Natural killer cell treated with Interleukin-12 subunit alpha and Interleukin-12 subunit beta and Interleukin-15 and Interleukin-18, amount 100 ng/mL, for 72 hours (primary cell): ENCODE results near the gene PHACTR3. TPM values are rescaled to one million over a fixed set of nuclear protein-coding genes. Genes with fewer than 3 reads are reported as not detected.
"Not testable (repeated sequence)": the region's sequence is repeated elsewhere in the genome, so short reads cannot be mapped to it uniquely, and the experiment has no call there.

Experiments used
- ATAC-seq, 2 donors: fragments of 150-1000 bp; cut with Tn5 transposase in 1 of 2; sonication (Bioruptor Pico), chemical (Tn5 transposase) in 1 of 2; 2 replicates each; pipeline ENCODE4 v1.10.0; 2021
- DNase-seq: peaks from one replicate; pipeline ENCODE4 v3.0.0; 2022; ENCODE audit warnings: low spot score
- H3K27ac Mint-ChIP-seq, 2 donors: 1 replicate in 1 of 2; 2 replicates in 1 of 2; pipeline ENCODE4 v1.8.0; 2022; ENCODE audit warnings: mixed read lengths in 2 of 2, mild to moderate bottlenecking in 1 of 2, moderate library complexity in 1 of 2
- H3K27me3 Mint-ChIP-seq, 2 donors: 1 replicate in 1 of 2; 2 replicates in 1 of 2; pipeline ENCODE4 v1.8.0; 2022; ENCODE audit warnings: mixed read lengths in 2 of 2
- H3K36me3 Mint-ChIP-seq: one replicate; pipeline ENCODE4 v1.8.0; 2022; ENCODE audit warnings: mixed read lengths
- H3K4me1 Mint-ChIP-seq, 2 donors: 1 replicate in 1 of 2; 2 replicates in 1 of 2; pipeline ENCODE4 v1.8.0; 2022; ENCODE audit warnings: low read depth in 2 of 2, mixed read lengths in 2 of 2, mild to moderate bottlenecking in 1 of 2
- H3K4me3 Mint-ChIP-seq: one replicate; pipeline ENCODE4 v1.8.0; 2022; ENCODE audit warnings: mixed read lengths
- H3K9me3 Mint-ChIP-seq: 2 replicates; pipeline ENCODE4 v1.8.0; 2022; ENCODE audit warnings: mixed read lengths
- total RNA-seq, 2 donors: library from RNA; stranded (reverse); gene quantifications; one replicate each; pipeline ENCODE4 v1.2.3, GENCODE V29; 2022

PHACTR3 gene
- total RNA-seq, 2 donors from 2014 or later = not detected

GRCh38 chr20:59832406-59833363 lies 228.3 kb downstream of the PHACTR3 start:
- H3K27me3 Mint-ChIP-seq = peaks cover 30 to 36% of the 10 kb centered on the region in 2 donors
- no peak overlapping the region for H3K4me3 Mint-ChIP-seq
- no peak overlapping the region for H3K27ac Mint-ChIP-seq
- DNase-seq (no peak), ATAC-seq (no peak)
- H3K9me3 Mint-ChIP-seq = no peaks in the 10 kb centered on the region
- peaks cover 0 to 2% of the 10 kb centered on the region in 2 donors for H3K4me1 Mint-ChIP-seq
- no peaks in the 10 kb centered on the region for H3K36me3 Mint-ChIP-seq

DNA sequence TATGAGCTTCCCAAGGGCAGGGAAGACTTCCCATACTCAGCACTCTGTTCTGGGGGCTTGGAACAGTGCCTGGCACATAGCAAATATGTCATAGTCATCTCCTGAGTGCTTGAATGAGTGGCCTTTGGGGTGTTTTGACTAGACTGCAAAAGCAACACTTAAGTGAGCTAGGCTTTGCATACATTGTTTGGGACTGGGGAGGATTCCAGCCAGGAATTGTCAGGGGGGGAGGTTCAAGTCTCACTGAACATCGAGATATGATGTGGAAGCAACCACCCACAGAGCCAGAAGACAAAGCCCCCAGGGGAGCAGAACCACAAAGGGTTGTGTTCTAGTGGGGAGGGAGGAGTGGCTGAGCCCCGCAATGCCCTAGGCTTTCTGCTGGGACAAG lies 230.7 kb downstream of the PHACTR3 start:
- H3K27me3 Mint-ChIP-seq = peaks cover 32 to 35% of the 10 kb centered on the region in 2 donors
- H3K36me3 Mint-ChIP-seq = no peaks in the 10 kb centered on the region
- ATAC-seq (no peak), DNase-seq (no peak)
- no peak overlapping the region for H3K4me3 Mint-ChIP-seq
- H3K4me1 Mint-ChIP-seq = peaks cover 0 to 2% of the 10 kb centered on the region in 2 donors
- no peak overlapping the region for H3K27ac Mint-ChIP-seq
- H3K9me3 Mint-ChIP-seq = no peaks in the 10 kb centered on the region

DNA sequence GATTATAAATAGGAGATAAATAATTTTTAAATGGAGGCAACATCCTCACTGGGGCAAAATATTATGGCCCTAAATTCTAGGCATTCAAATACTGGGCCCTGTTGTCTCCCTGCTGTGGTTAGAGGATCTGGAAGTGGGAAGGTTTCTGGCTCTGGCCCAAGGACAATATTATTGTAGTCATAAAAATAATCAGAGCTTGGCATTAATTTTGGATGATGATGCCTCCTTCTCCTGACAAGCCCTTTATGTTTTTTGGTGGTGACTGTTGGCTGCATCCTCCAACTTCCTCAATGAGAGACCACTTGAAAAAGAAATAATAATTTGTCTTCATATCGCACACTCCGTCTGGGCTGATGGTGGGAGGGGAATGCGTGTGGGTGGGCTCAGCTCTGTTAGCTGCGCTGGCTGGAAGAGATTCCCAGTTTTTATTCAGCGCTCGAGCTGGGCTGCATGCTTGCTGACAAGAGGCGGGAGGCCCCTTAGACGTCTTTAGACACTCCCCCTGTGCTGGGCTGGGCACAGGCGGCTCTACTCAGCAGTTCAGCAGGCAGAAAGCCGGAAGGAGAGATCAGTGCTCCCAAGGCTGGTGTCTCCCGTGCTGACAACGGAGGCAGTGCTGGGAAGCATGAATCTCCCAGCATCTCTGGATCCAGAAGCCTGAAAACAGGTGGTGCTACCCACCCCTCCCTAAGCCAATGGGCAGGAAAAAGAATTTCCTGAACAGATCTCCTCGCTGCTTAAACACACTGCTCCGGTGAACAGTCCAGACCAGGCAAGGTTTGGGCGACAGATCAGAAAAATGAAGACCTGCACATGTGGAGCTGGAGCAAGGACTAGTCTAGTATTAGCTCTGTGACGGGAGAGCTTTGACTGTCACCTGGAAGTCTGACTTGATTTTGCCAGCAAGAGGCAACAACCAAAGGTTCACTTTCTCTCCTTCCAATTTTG lies 231.4 kb downstream of the PHACTR3 start:
- no peak overlapping the region for H3K27ac Mint-ChIP-seq
- DNase-seq (no peak), ATAC-seq (peak; percentile 37 to 48)
- peaks cover 0 to 2% of the 10 kb centered on the region in 2 donors for H3K4me1 Mint-ChIP-seq
- H3K27me3 Mint-ChIP-seq = peaks cover 28 to 31% of the 10 kb centered on the region in 2 donors
- H3K9me3 Mint-ChIP-seq = no peaks in the 10 kb centered on the region
- no peaks in the 10 kb centered on the region for H3K36me3 Mint-ChIP-seq
- no peak overlapping the region for H3K4me3 Mint-ChIP-seq

DNA sequence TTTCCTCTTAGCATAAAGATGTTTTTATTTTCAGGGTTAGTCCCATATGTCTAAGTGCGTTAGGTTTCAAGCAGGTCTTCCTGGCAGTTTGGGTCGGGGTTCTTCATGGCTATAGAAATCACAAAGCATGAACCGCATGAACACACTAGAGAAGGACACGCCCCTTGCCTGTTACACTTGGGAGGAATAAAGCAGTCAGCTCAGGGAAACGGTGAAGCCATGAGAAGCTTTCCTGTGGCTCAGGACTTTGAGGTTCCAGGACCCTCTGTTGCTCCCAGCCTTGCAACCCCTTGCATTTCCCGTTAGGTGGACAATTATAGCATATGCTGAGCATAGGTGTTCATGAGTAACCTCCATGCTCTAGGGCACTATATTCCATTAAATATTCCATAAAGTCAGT lies 232.4 kb downstream of the PHACTR3 start:
- H3K27me3 Mint-ChIP-seq = peaks cover 31% of the 10 kb centered on the region in 2 donors
- DNase-seq = no peak
- no peaks in the 10 kb centered on the region for H3K9me3 Mint-ChIP-seq
- H3K4me1 Mint-ChIP-seq = peaks cover 0 to 2% of the 10 kb centered on the region in 2 donors
- H3K36me3 Mint-ChIP-seq = no peaks in the 10 kb centered on the region
- no peak overlapping the region for H3K27ac Mint-ChIP-seq
- H3K4me3 Mint-ChIP-seq = no peak overlapping the region
- no peak for ATAC-seq

- Mint-ChIP-seq H3K27ac (no peak overlapping the region), H3K9me3 (no peaks in the 10 kb centered on the region), H3K4me3 (no peak overlapping the region), H3K36me3 (no peaks in the 10 kb centered on the region), H3K27me3 (peaks cover 34% of the 10 kb centered on the region in 2 donors), H3K4me1 (peaks cover 0 to 2% of the 10 kb centered on the region in 2 donors)
- no peak for ATAC-seq
- DNase-seq = no peak
These were observed 233.5 kb downstream of the PHACTR3 start for GRCh38 chr20:59837623-59838394.

DNA sequence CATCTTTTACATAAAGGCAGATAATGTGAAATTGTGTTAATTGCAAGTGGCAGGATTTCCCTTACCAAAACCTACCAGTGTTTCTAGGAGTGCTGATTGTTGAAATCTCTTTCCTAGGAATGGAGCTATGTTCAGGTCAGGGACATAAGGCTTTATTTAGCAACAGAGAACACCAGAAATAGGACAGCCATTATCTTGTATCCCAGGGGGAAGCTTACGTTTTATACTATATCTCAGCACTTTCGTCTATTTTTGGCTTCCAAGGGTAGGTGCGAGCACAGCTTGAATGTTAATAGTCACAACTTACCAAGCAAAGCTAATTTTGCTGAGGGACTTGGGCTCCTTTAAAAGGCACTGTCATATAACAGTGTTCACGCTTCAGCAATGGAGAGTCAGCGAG lies 235.1 kb downstream of the PHACTR3 start:
- no peak overlapping the region for H3K4me3 Mint-ChIP-seq

GRCh38 chr20:59845472-59845871 lies 241.1 kb downstream of the PHACTR3 start:
- peaks cover 7 to 13% of the 10 kb centered on the region in 2 donors for H3K27me3 Mint-ChIP-seq
- no peak overlapping the region for H3K4me3 Mint-ChIP-seq
- no peaks in the 10 kb centered on the region for H3K9me3 Mint-ChIP-seq
- no peak for DNase-seq
- H3K36me3 Mint-ChIP-seq = no peaks in the 10 kb centered on the region
- H3K27ac Mint-ChIP-seq = no peak overlapping the region
- no peaks in the 10 kb centered on the region for H3K4me1 Mint-ChIP-seq
- ATAC-seq = no peak

More for the DNA sequence above, 235.1 kb downstream of the PHACTR3 start:
- H3K9me3 Mint-ChIP-seq = no peaks in the 10 kb centered on the region
- no peak for DNase-seq
- ATAC-seq = no peak
- peaks cover 30 to 34% of the 10 kb centered on the region in 2 donors for H3K27me3 Mint-ChIP-seq
- H3K36me3 Mint-ChIP-seq = no peaks in the 10 kb centered on the region
- H3K4me1 Mint-ChIP-seq = peaks cover 0 to 2% of the 10 kb centered on the region in 2 donors
- H3K27ac Mint-ChIP-seq = no peak overlapping the region

GRCh38 chr20:59848182-59848581 lies 243.8 kb downstream of the PHACTR3 start:
- H3K27me3 Mint-ChIP-seq = peaks cover 0 to 2% of the 10 kb centered on the region in 2 donors
- no peak for ATAC-seq
- no peak for DNase-seq
- no peaks in the 10 kb centered on the region for H3K9me3 Mint-ChIP-seq
- no peak overlapping the region for H3K4me3 Mint-ChIP-seq
- H3K27ac Mint-ChIP-seq = no peak overlapping the region
- no peaks in the 10 kb centered on the region for H3K36me3 Mint-ChIP-seq
- no peaks in the 10 kb centered on the region for H3K4me1 Mint-ChIP-seq

DNA sequence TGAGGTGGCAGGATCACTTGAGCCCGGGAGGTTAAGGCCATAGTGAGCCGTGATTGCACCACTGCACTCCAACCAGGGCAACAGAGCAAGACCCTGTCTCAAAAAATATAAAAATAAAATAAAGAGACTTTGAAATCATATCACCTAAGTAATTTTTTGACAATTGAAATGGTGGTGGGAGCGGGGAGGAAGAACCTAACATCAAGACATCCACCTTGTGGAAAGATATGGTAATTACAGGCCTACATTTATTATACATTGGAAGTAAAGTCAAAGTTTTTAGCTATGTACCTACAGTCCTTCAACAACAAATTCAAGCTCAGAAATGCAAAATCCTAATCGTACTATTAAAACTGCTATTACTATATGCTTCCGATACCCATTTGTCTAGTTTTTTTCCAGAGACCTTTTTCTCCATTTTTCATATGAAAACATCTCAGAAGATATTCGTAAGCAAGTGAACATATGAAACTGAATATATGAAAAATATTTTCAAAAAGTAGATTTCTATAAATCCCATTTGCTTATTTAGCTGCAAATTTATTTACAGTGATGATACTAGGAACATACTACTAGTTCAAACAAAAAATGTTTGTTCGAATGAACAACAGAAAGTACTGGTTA lies 245.8 kb downstream of the PHACTR3 start:
- Mint-ChIP-seq H3K27ac (no peak overlapping the region), H3K9me3 (no peaks in the 10 kb centered on the region), H3K36me3 (no peaks in the 10 kb centered on the region), H3K4me1 (no peaks in the 10 kb centered on the region), H3K27me3 (peaks cover 0 to 2% of the 10 kb centered on the region in 2 donors), H3K4me3 (no peak overlapping the region)
- ATAC-seq (no peak), DNase-seq (no peak)

GRCh38 chr20:59856526-59856925 lies 252.2 kb downstream of the PHACTR3 start:
- H3K27ac Mint-ChIP-seq, H3K27me3 Mint-ChIP-seq, ATAC-seq, H3K4me1 Mint-ChIP-seq, H3K36me3 Mint-ChIP-seq, H3K4me3 Mint-ChIP-seq, H3K9me3 Mint-ChIP-seq, DNase-seq: not testable (repeated sequence)

- H3K4me1 Mint-ChIP-seq, H3K4me3 Mint-ChIP-seq, DNase-seq, H3K27me3 Mint-ChIP-seq, H3K9me3 Mint-ChIP-seq, H3K36me3 Mint-ChIP-seq, ATAC-seq, H3K27ac Mint-ChIP-seq: not testable (repeated sequence)
These were observed 252.6 kb downstream of the PHACTR3 start for GRCh38 chr20:59856941-59857340.

GRCh38 chr20:59857966-59858365 lies 253.6 kb downstream of the PHACTR3 start:
- no peaks in the 10 kb centered on the region for H3K9me3 Mint-ChIP-seq
- peaks cover 0 to 9% of the 10 kb centered on the region in 2 donors for H3K27me3 Mint-ChIP-seq
- ATAC-seq (no peak), DNase-seq (no peak)
- H3K4me1 Mint-ChIP-seq = no peaks in the 10 kb centered on the region
- H3K4me3 Mint-ChIP-seq = no peak overlapping the region
- H3K27ac Mint-ChIP-seq = no peak overlapping the region
- peaks cover 9% of the 10 kb centered on the region for H3K36me3 Mint-ChIP-seq

DNA sequence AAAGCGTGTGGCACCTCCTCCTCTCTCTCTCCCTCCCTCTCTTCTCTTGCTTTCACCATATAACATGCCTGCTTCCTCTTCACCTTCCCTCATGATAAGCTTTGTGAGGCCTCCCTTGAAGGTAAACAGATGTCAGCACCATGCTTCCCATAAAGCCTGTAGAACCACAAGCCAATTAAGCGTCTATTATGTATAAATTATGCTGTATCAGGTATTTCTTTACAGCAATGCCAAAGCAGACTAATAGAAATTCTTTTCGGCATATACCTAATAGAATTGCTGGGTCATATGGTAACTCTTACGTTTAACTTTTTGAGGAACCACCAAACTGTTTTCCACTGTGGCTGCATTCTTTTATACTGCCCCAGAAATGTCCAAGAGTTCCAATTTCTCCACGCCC lies 254.1 kb downstream of the PHACTR3 start:
- no peaks in the 10 kb centered on the region for H3K4me1 Mint-ChIP-seq
- peaks cover 0 to 9% of the 10 kb centered on the region in 2 donors for H3K27me3 Mint-ChIP-seq
- H3K36me3 Mint-ChIP-seq = peaks cover 9% of the 10 kb centered on the region

More for the DNA sequence above, 254.1 kb downstream of the PHACTR3 start:
- no peak for DNase-seq
- no peak overlapping the region for H3K4me3 Mint-ChIP-seq
- no peaks in the 10 kb centered on the region for H3K9me3 Mint-ChIP-seq
- no peak for ATAC-seq
- no peak overlapping the region for H3K27ac Mint-ChIP-seq
